HFF-Myc (cell line): ENCODE data around the gene KLF11.

Experiments used
- DNase-seq: peaks from one replicate; pipeline ENCODE4 v3.0.0-alpha.2; 2011; ENCODE audit warnings: low read depth; ENCODE audit errors: extremely low read depth
- H3K4me3 ChIP-seq: replicated peaks from 2 replicates; pipeline ENCODE4 v1.5.1; 2011; ENCODE audit warnings: low read depth, mild to moderate bottlenecking, control low read depth, low read length
- CTCF ChIP-seq: IDR thresholded peaks from 2 replicates; pipeline ENCODE4 v1.5.1; 2012; ENCODE audit warnings: mild to moderate bottlenecking, low read depth, low read length, control low read depth; ENCODE audit errors: missing control alignments

Gene KLF11

GRCh38 chr2:10062931-10063365 lies 19.6 kb downstream of the KLF11 start:
- H3K4me3 ChIP-seq = no peak overlapping the region
- no peak for DNase-seq
- no peak for TF ChIP-seq CTCF

GRCh38 chr2:10063566-10063965 lies 20.2 kb downstream of the KLF11 start:
- no peak overlapping the region for H3K4me3 ChIP-seq
- TF ChIP-seq CTCF = no peak
- no peak for DNase-seq

DNA sequence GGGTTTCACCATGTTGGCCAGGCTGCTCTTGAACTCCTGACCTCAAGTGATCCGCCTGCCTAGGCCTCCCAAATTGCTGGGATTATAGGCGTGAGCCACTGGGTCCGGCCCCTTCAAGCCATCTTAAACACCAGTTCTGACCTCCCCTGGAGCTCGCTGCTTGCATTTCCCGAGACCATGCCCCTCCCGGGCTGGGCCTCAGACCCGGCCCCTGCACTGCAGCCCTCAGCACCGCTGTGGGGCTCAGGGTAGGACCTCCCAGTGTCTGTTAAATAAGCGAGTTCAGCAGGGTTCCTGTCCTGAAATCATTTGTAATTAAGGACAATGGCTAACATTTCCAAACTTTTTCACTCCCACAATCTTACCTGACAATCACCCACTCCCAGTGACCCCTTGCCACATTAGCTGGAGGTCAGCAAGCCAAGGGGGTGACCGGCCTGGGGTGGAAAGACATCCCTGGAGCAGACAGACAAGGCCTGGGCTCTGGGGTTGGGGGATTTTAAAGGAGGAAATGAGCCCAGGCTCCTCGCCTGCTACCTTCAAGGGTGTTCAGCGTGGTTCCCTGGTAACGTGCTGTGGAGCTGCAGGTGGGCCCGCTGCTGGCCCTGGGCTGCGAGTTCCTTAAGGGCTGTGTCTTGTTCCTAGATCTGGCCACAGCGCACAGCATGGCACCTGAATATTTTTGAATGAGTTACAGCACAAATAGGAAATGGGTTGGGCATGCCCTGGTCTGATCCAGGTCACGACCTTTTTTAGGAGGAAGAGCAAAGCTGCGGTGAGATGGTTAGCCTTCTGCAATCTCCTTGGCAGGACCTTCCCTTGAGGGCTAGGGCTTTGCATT lies 21.8 kb downstream of the KLF11 start:
- no peak for TF ChIP-seq CTCF
- no peak overlapping the region for H3K4me3 ChIP-seq
- DNase-seq = no peak

GRCh38 chr2:10065773-10066055 lies 22.4 kb downstream of the KLF11 start:
- TF ChIP-seq CTCF = no peak
- H3K4me3 ChIP-seq = no peak overlapping the region
- DNase-seq = no peak

DNA sequence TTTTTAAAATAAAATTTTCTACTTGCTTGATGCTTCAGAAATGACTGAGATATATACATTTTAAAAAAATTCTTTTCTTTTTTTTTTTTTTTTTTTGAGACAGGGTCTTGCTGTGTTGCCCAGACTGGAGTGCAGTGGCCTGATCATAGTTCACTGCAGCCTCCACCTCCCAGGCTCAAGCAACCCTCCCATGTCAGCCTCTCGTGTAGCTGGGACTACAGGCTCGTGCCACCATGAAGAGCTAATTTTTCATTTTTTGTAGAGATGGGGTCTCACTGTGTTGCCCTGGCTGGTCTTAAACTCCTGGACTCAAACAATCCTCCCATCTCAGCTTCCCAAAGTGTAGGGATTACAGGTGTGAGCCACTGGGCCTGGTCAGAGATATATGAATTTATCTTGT lies 24.0 kb downstream of the KLF11 start:
- TF ChIP-seq CTCF = no peak
- no peak for DNase-seq
- no peak overlapping the region for H3K4me3 ChIP-seq

DNA sequence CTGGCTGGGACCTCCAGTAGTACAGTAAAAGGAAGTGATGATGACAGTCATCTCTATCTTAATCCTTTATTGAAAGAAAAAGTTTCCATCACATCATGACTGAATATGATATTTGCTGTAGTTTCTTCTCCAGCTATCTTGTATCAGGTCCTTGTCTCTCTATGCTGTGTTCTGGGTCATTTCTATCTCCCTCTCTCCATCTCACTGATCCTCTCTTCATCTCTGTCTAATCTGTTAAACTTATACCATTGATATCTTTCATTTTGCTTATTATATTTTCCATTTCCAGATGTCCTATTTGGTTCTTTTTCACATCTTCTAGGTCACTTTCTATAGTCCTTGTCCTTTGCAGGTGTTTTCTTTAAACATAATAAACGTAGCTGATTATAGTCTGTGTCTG lies 24.5 kb downstream of the KLF11 start:
- no peak for TF ChIP-seq CTCF
- no peak overlapping the region for H3K4me3 ChIP-seq
- DNase-seq = no peak

DNA sequence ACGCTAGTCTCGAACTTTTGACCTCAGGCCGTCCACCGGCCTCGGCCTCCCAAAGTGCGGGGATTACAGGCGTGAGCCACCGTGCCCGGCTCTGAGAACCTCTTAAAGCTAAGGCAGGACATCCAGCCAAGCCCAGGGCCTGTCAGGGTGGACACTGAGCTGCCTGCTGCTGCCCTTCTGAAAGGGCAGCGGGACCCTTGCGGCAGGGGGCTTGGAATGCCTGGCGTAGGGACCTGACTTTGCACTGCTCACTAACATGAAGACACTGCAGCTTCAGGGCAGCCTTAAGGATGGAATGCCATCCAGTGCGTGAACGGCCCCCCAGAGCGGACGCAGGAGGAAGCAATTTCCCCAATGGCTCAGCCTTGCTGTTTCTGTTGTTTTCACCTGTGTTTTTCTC lies 27.8 kb downstream of the KLF11 start:
- no peak overlapping the region for H3K4me3 ChIP-seq
- no peak for DNase-seq
- TF ChIP-seq CTCF = no peak
